Lower lobe of right lung (tissue), 2 donors: ENCODE measurements around the gene ASB6. TPM values are rescaled to one million over a fixed set of nuclear protein-coding genes. Genes with fewer than 3 reads are reported as not detected.

Experiments
- ATAC-seq, 2 donors: fragments of 200-7000 bp; cut with Tn5 transposase; one replicate each; pipeline ENCODE4 v1.9.1; 2020 to 2022; ENCODE audit warnings: mild to moderate bottlenecking in 2 of 2, moderate library complexity in 2 of 2
- DNase-seq: peaks from one replicate; pipeline ENCODE4 v3.0.0-alpha.2; 2020
- H3K27ac ChIP-seq: fragments of 200-600 bp; one replicate; pipeline ENCODE4 v1.8.0; 2022
- H3K27me3 ChIP-seq: fragments of 200-600 bp; one replicate; pipeline ENCODE4 v1.8.0; 2022; ENCODE audit warnings: low read depth
- H3K36me3 ChIP-seq: fragments of 200-600 bp; one replicate; pipeline ENCODE4 v1.8.0; 2022; ENCODE audit warnings: mild to moderate bottlenecking
- H3K4me1 ChIP-seq: fragments of 200-600 bp; one replicate; pipeline ENCODE4 v1.8.0; 2022
- H3K4me3 ChIP-seq: fragments of 200-600 bp; one replicate; pipeline ENCODE4 v1.8.0; 2022; ENCODE audit warnings: mild to moderate bottlenecking
- H3K9me3 ChIP-seq: fragments of 200-600 bp; one replicate; pipeline ENCODE4 v1.8.0; 2022
- intact Hi-C: fragments of 100-400 bp; cut with DNase I; formaldehyde crosslinking; loops from one replicate; pipeline ENCODE4 v1.11.0; 2022
- total RNA-seq: library from RNA; stranded (reverse); fragmentation: NEBNext Ultra II Directional; extraction: Animal tissue kit (Norgen Biotek cat#: 25700); gene quantifications from one replicate; pipeline ENCODE4 v1.2.1, GENCODE V29; 2021
- TF ChIP-seq, protein P1 (sequence below): fragments of 200-600 bp; IDR thresholded peaks from one replicate; pipeline ENCODE4 v1.8.0; 2022; ENCODE audit warnings: antibody characterized with exemption, mild to moderate bottlenecking
- donor health status: DM: no; HTN: yes; CAD: no; lungs with severe emphysema.

Gene ASB6
- total RNA-seq, 1 donor from 2014 or later = 14.6 TPM

DNA sequence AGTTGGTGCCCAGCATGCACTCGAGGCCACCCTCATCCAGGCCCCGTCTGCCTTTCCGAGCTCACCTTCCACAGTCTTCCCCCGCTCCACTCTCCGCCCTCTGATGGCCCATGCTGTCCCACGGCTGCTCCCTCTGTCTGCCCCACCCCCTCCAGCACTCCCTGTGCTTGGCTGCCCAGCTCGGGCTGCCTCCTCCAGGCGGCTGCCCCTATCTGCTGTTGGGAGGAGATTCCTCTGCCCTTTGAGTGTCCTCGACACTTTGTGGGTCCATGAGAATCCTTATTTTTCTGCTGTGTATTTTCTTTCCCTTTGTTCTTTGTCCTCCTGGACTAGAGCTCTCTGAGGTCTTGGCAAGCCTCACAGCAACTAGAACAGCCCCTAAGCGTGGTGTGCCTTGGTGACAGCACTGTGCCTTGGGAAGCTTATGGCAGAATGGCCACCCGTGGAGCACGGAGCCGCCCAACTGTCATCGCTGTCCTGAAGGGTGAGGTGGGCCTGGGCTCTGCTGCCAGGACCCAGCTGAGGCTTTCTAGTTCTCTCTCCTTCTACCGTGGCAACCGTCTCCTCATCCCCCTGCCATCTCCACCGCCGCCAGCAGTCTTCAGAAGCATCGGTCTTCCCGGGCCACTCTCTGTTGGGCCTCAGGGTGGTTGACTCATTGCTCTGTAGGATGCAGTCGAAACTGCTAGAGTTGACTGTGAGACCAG lies 10.8 kb downstream of the ASB6 start:
- intact Hi-C loops = no loop called here
- ATAC-seq (no peak), DNase-seq (no peak)
- Histone ChIP-seq H3K4me3 (no peak overlapping the region), H3K4me1 (peaks cover 44% of the 10 kb centered on the region), H3K36me3 (peaks cover 38% of the 10 kb centered on the region), H3K27ac (no peak overlapping the region), H3K27me3 (no peaks in the 10 kb centered on the region), H3K9me3 (no peaks in the 10 kb centered on the region)
- TF ChIP-seq, protein P1, sequence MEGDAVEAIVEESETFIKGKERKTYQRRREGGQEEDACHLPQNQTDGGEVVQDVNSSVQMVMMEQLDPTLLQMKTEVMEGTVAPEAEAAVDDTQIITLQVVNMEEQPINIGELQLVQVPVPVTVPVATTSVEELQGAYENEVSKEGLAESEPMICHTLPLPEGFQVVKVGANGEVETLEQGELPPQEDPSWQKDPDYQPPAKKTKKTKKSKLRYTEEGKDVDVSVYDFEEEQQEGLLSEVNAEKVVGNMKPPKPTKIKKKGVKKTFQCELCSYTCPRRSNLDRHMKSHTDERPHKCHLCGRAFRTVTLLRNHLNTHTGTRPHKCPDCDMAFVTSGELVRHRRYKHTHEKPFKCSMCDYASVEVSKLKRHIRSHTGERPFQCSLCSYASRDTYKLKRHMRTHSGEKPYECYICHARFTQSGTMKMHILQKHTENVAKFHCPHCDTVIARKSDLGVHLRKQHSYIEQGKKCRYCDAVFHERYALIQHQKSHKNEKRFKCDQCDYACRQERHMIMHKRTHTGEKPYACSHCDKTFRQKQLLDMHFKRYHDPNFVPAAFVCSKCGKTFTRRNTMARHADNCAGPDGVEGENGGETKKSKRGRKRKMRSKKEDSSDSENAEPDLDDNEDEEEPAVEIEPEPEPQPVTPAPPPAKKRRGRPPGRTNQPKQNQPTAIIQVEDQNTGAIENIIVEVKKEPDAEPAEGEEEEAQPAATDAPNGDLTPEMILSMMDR = no peak

DNA sequence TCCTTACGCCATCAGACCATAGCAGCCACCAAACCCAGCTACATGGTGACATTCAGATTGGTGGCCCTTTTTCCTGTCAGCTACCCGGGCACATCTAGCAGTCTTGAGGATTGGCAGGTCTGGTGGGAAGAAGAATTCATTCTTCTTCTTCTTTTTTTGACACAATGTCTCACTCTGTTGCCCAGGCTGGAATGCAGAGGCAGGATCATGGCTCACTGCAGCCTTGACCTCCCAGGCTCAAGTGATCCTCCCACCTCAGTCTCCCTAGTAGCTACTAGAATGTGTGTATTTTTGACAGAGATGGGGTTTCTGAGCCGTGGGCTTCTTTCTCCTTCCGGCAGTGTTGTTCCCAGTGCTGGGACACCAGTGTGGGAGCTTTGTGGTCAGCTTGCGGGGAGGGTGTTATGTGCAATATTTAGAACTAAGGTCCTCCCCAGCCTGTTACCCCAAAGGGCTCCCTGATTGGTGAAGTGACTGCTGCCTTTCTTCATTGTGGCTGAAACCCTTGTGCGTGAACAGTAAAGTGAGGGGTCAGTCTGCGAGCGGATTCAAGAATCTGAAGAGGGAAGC lies 12.6 kb downstream of the ASB6 start:
- Histone ChIP-seq H3K27ac (no peak overlapping the region), H3K36me3 (peaks cover 20% of the 10 kb centered on the region), H3K27me3 (no peaks in the 10 kb centered on the region), H3K4me3 (no peak overlapping the region), H3K9me3 (no peaks in the 10 kb centered on the region), H3K4me1 (peaks cover 57% of the 10 kb centered on the region)
- intact Hi-C loops = no loop called here
- no peak for DNase-seq
- no peak for ATAC-seq
- TF ChIP-seq, protein P1 = no peak

DNA sequence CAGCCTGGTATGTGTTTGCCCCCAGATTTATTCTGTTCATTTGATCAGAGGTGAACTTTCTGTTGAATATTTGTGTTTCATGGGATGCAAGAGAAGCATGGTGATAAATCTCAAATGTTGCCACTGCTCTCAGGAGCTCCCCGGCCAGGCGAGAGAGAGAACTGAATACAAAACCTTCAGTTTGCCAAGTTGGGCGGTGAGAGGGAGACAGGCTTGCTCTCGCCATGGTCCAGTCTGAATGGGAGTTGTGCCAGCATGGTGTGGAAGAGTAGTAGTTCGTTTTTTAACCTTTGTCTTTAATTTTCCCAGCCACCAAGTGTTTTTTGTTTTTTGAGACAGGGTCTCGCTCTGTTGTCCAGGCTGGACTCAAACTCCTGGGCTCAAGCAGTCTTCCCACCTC lies 13.2 kb downstream of the ASB6 start:
- no peaks in the 10 kb centered on the region for H3K9me3 ChIP-seq
- H3K4me3 ChIP-seq = no peak overlapping the region
- DNase-seq (no peak), ATAC-seq (no peak)
- intact Hi-C loops = no loop called here
- peaks cover 14% of the 10 kb centered on the region for H3K36me3 ChIP-seq
- TF ChIP-seq, protein P1 = no peak
- no peaks in the 10 kb centered on the region for H3K27me3 ChIP-seq
- H3K27ac ChIP-seq = no peak overlapping the region
- H3K4me1 ChIP-seq = peaks cover 62% of the 10 kb centered on the region

DNA sequence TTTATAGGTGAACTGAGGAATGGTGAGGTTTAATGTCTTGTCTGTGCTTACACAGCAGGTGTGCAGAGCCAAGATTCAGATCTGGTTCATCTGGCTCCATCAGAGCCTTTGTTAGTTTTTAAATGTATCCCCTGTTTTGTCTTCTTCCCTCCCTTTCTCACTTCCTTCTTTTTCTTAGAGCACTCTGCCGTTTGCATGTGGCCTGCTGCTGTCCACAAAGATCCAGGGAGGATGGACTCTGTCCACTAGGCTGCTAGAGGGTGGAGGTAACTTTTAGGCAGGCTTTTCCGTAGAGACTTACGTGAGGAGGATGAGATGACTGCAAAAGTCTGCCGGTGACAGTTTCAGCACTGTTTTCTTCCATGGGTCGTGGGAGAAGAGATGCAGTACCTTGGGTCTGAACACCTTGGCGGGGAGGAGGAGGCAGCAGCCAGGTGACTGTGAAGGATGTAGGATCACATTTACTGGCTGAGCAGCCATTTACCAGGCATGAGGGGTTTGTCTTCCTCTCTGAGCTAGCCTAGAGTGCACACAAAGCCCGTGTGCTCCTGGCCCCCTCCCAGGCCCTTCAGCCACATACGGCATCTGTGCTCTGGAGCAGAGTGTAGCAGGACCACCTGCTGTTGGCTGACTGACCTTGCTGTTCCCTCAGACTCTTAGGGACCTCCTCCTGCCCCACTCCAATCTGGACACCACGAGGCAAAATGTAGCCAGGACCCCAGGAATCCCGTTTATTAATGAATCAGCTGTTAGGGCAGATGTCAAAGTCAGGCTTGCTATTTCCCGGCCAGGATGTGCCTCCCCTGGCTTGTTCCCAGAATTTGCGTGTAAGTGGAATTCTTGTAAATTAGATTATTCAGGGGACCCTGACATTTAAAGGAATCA lies 14.2 kb downstream of the ASB6 start:
- Histone ChIP-seq H3K27me3 (no peaks in the 10 kb centered on the region), H3K36me3 (peaks cover 5% of the 10 kb centered on the region), H3K27ac (peak overlapping the region; percentile 87), H3K4me3 (peak overlapping the region; percentile 77), H3K9me3 (no peaks in the 10 kb centered on the region), H3K4me1 (peaks cover 62% of the 10 kb centered on the region)
- ATAC-seq (no peak), DNase-seq (no peak)
- TF ChIP-seq, protein P1 = no peak
- intact Hi-C loops = no loop called here

DNA sequence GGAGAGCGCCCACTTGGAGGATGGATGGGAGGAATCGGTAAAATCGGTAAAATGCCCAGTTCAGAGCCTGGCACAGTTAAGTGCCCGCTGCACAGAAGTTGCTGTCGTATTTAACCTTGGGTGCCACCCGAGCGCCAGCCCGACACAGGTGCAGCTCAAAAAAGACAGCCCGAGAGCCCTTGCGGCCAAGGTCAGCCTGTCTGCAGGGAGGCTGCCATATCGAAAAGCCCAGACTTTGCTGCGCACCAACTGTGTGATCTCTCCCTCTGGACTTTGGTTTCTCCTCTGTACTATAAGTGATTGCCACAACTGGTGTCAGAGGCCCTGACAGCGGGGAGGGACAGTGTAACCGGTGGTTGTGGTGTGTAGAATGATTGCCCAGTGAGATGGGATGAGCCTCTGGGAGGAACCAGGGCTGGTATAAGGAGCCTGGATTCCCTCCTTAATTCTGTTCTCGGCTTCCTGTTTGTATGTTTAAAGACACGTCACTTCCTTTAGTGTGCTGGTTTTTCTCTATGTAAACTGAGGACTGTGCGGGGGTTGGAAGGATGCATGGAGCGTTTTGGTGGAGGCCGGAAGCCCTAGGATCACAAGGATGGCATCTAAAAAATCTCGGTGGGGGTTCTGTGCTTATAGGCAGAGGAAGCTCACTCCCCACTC lies 15.2 kb downstream of the ASB6 start:
- DNase-seq (no peak), ATAC-seq (peak; percentile 6 to 10)
- H3K27me3 ChIP-seq = no peaks in the 10 kb centered on the region
- no peaks in the 10 kb centered on the region for H3K36me3 ChIP-seq
- intact Hi-C loops = no loop called here
- no peaks in the 10 kb centered on the region for H3K9me3 ChIP-seq
- H3K4me1 ChIP-seq = peaks cover 62% of the 10 kb centered on the region
- TF ChIP-seq, protein P1 = no peak
- H3K27ac ChIP-seq = peak overlapping the region; percentile 87
- peak overlapping the region; percentile 77 for H3K4me3 ChIP-seq
